Gastroesophageal sphincter (tissue), 3 donors: ENCODE measurements around the gene PTPRS.

Source experiments
- EP300 ChIP-seq: sonication (generic); formaldehyde crosslinking; IDR thresholded peaks from one replicate; pipeline ENCODE4 v1.6.1; 2017; ENCODE audit warnings: antibody characterized with exemption, mild to moderate bottlenecking
- POLR2AphosphoS5 ChIP-seq: sonication (generic); formaldehyde crosslinking; IDR thresholded peaks from one replicate; pipeline ENCODE4 v1.6.1; 2017; ENCODE audit warnings: antibody characterized with exemption
- TF ChIP-seq, protein P1 (sequence below), 4 experiments: fragments of 200-600 bp in 2 of 4; fragments of 450-650 bp in 2 of 4; sonication (generic) in 1 of 4; IDR thresholded peaks; one replicate each; pipeline ENCODE4 v1.5.1; 2017 to 2019; ENCODE audit warnings: antibody characterized with exemption in 4 of 4, mild to moderate bottlenecking in 2 of 4, moderate library complexity in 2 of 4

DNA sequence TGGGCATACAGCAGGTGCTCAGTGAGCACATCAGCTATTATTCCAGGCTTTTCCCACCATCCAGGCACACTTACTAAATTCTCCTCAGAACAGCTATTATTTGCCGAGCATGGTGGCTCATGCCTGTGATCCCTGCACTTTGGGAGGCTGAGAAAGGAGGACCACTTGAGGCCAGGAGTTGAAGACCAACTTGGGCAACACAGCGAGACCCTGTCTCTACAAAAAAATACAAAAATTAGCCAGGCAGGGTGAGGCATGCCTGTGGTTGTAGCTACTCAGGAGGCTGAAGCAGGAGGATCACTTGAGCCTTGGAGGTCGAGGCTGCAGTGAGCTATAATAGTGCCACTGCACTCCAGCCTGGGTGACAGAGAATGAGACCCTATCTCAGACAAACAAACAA, 35.4 kb downstream of the PTPRS start:
- no peak for TF ChIP-seq EP300
- TF ChIP-seq, protein P1, sequence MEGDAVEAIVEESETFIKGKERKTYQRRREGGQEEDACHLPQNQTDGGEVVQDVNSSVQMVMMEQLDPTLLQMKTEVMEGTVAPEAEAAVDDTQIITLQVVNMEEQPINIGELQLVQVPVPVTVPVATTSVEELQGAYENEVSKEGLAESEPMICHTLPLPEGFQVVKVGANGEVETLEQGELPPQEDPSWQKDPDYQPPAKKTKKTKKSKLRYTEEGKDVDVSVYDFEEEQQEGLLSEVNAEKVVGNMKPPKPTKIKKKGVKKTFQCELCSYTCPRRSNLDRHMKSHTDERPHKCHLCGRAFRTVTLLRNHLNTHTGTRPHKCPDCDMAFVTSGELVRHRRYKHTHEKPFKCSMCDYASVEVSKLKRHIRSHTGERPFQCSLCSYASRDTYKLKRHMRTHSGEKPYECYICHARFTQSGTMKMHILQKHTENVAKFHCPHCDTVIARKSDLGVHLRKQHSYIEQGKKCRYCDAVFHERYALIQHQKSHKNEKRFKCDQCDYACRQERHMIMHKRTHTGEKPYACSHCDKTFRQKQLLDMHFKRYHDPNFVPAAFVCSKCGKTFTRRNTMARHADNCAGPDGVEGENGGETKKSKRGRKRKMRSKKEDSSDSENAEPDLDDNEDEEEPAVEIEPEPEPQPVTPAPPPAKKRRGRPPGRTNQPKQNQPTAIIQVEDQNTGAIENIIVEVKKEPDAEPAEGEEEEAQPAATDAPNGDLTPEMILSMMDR (IDR thresholded peaks at IDR 0.05) = no peak
- TF ChIP-seq POLR2AphosphoS5 = no peak
